HL-60 (cell line): ENCODE data around the gene EPS15.

Source experiments
- CTCF ChIP-seq: IDR thresholded peaks from one replicate; pipeline ENCODE4 v1.5.1; 2011; ENCODE audit warnings: low read length, control low read depth, inconsistent platforms; ENCODE audit not compliant: insufficient read depth
- GABPA ChIP-seq: IDR thresholded peaks from 2 replicates; pipeline ENCODE4 v1.6.1; 2012; ENCODE audit warnings: low read depth
- POLR2AphosphoS5 ChIP-seq: IDR thresholded peaks from 2 replicates; pipeline ENCODE4 v1.6.1; 2012; ENCODE audit warnings: low read depth
- REST ChIP-seq: IDR thresholded peaks from 2 replicates; pipeline ENCODE4 v1.6.1; 2012; ENCODE audit warnings: low read depth; ENCODE audit not compliant: insufficient replicate concordance
- SPI1 ChIP-seq: IDR thresholded peaks from 2 replicates; pipeline ENCODE4 v1.6.1; 2012; ENCODE audit warnings: low read depth, mild to moderate bottlenecking, borderline replicate concordance

GRCh38 chr1:51314974-51315373 lies 204.1 kb downstream of the EPS15 start:
- no peak for TF ChIP-seq CTCF
- TF ChIP-seq REST = no peak
- TF ChIP-seq POLR2AphosphoS5 = no peak
- TF ChIP-seq GABPA = no peak
- no peak for TF ChIP-seq SPI1
